IMR-90 (cell line): Measurements from ENCODE around the gene KCNH2. TPM values are rescaled to one million over a fixed set of nuclear protein-coding genes. Genes with fewer than 3 reads are reported as not detected.

Experiments used
- ATAC-seq: fragments of 200-7000 bp; cut with Tn5 transposase; 2 replicates; pipeline ENCODE4 v1.9.1; 2020; ENCODE audit warnings: low read depth, mild to moderate bottlenecking, moderate library complexity
- BruUV-seq: library from RNA; stranded (reverse); fragments of 400-500 nt; replicated peaks from 2 replicates; lab custom pipeline; 2021; lab: Mats Ljungman, UMichigan
- CTCF ChIA-PET: fragments of 300-600 bp; formaldehyde crosslinking; extraction: SDS; loops from one replicate; lab custom pipeline; 2021; ENCODE audit warnings: antibody characterized with exemption; lab: Yijun Ruan, JAX
- POLR2A ChIA-PET: fragments of 300-600 bp; sonication (Branson Sonifier 250); formaldehyde crosslinking; loops from one replicate; lab custom pipeline; 2022; ENCODE audit warnings: antibody characterized with exemption; ENCODE audit not compliant: unreplicated experiment; lab: Charles Lee
- DNase-seq: peaks from one replicate; pipeline ENCODE4 v3.0.0; 2013
- H2AFZ ChIP-seq: replicated peaks from 2 replicates; pipeline ENCODE3; 2013; ENCODE audit warnings: low read length, mild to moderate bottlenecking; ENCODE audit not compliant: poor library complexity
- H2AK5ac ChIP-seq: 2 replicates; pipeline ENCODE4 v1.6.1; 2013; ENCODE audit warnings: low read depth, low read length, inconsistent platforms
- H2AK9ac ChIP-seq: replicated peaks from 2 replicates; pipeline ENCODE3; 2013; ENCODE audit warnings: mild to moderate bottlenecking, low read depth, low read length, moderate library complexity; ENCODE audit not compliant: poor library complexity
- H2BK120ac ChIP-seq: 2 replicates; pipeline ENCODE4 v1.6.1; 2013; ENCODE audit warnings: low read depth, low read length, inconsistent platforms
- H2BK15ac ChIP-seq: 3 replicates; pipeline ENCODE4 v1.6.1; 2013; ENCODE audit warnings: low read depth, low read length, inconsistent platforms
- H2BK20ac ChIP-seq: 2 replicates; pipeline ENCODE4 v1.6.1; 2013; ENCODE audit warnings: low read depth, mild to moderate bottlenecking, inconsistent platforms, low read length, moderate library complexity
- H2BK5ac ChIP-seq: 2 replicates; pipeline ENCODE4 v1.6.1; 2013; ENCODE audit warnings: mild to moderate bottlenecking, low read depth, low read length, inconsistent platforms; ENCODE audit not compliant: poor library complexity, severe bottlenecking
- H3K14ac ChIP-seq: replicated peaks from 2 replicates; pipeline ENCODE4 v1.6.1; 2013; ENCODE audit warnings: low read depth, low read length, inconsistent platforms
- H3K18ac ChIP-seq: 2 replicates; pipeline ENCODE4 v1.6.1; 2013; ENCODE audit warnings: low read depth, low read length, control low read depth
- H3K23ac ChIP-seq: 2 replicates; pipeline ENCODE4 v1.6.1; 2013; ENCODE audit warnings: low read depth, low read length, inconsistent platforms
- H3K27ac ChIP-seq: 2 replicates; pipeline ENCODE4 v1.5.1; 2013; ENCODE audit warnings: mild to moderate bottlenecking, control low read depth, low read length; ENCODE audit not compliant: insufficient read depth
- H3K27me3 ChIP-seq: 2 replicates; pipeline ENCODE4 v1.6.1; 2013; ENCODE audit warnings: low read length; ENCODE audit not compliant: control insufficient read depth, insufficient read depth
- H3K36me3 ChIP-seq: 2 replicates; pipeline ENCODE4 v1.6.1; 2013; ENCODE audit warnings: low read length, mixed read lengths; ENCODE audit not compliant: control insufficient read depth, insufficient read depth
- H3K4ac ChIP-seq: 2 replicates; pipeline ENCODE4 v1.6.1; 2013; ENCODE audit warnings: low read depth, low read length, inconsistent platforms
- H3K4me1 ChIP-seq: 2 replicates; pipeline ENCODE4 v1.6.1; 2013; ENCODE audit warnings: low read length, mixed read lengths; ENCODE audit not compliant: control insufficient read depth, insufficient read depth
- H3K4me2 ChIP-seq: 2 replicates; pipeline ENCODE4 v1.6.1; 2013; ENCODE audit warnings: low read depth, mild to moderate bottlenecking, control low read depth, low read length, moderate library complexity
- H3K4me3 ChIP-seq: 2 replicates; pipeline ENCODE4 v1.5.1; 2013; ENCODE audit warnings: low read depth, mild to moderate bottlenecking, control low read depth, low read length, moderate library complexity; ENCODE audit not compliant: insufficient read depth
- H3K56ac ChIP-seq: 2 replicates; pipeline ENCODE4 v1.6.1; 2013; ENCODE audit warnings: low read length, inconsistent platforms; ENCODE audit not compliant: insufficient read depth; ENCODE audit errors: extremely low read depth
- H3K79me1 ChIP-seq, 2 experiments: 2 replicates each; pipeline ENCODE4 v1.6.1; 2013; ENCODE audit warnings: low read length in 2 of 2, inconsistent platforms in 1 of 2, low read depth in 1 of 2
- H3K9ac ChIP-seq: 2 replicates; pipeline ENCODE4 v1.6.1; 2013; ENCODE audit warnings: low read depth, low read length, control low read depth
- H3K9me1 ChIP-seq: 2 replicates; pipeline ENCODE4 v1.6.1; 2013; ENCODE audit warnings: low read length, inconsistent platforms; ENCODE audit not compliant: insufficient read depth
- H3K9me3 ChIP-seq: 2 replicates; pipeline ENCODE4 v1.6.1; 2013; ENCODE audit warnings: low read length; ENCODE audit not compliant: control insufficient read depth, insufficient read depth
- H4K20me1 ChIP-seq: 2 replicates; pipeline ENCODE4 v1.6.1; 2013; ENCODE audit warnings: low read length, inconsistent platforms; ENCODE audit not compliant: insufficient read depth
- H4K5ac ChIP-seq: 2 replicates; pipeline ENCODE4 v1.6.1; 2013; ENCODE audit warnings: mild to moderate bottlenecking, low read depth, low read length, control low read depth
- H4K8ac ChIP-seq, 2 experiments: 2 replicates each; pipeline ENCODE4 v1.6.1; 2013; ENCODE audit warnings: low read depth in 2 of 2, low read length in 2 of 2, control low read depth in 1 of 2, inconsistent platforms in 1 of 2
- H4K91ac ChIP-seq: 2 replicates; pipeline ENCODE4 v1.6.1; 2013; ENCODE audit warnings: low read depth, low read length, inconsistent platforms; ENCODE audit not compliant: insufficient read depth
- CEBPB ChIP-seq: IDR thresholded peaks from 2 replicates; pipeline ENCODE4 v1.6.1; 2012; ENCODE audit warnings: low read depth, low read length, improper control_type of control experiment
- CHD1 ChIP-seq: IDR thresholded peaks from 2 replicates; pipeline ENCODE4 v1.6.1; 2012; ENCODE audit warnings: low read depth, low read length, improper control_type of control experiment
- CTCF ChIP-seq: conservative IDR thresholded peaks from 2 replicates; pipeline ENCODE4 v1.5.1; 2012; ENCODE audit warnings: mild to moderate bottlenecking, low read depth, low read length, improper control_type of control experiment
- FOS ChIP-seq: fragments of 150-350 bp; IDR thresholded peaks from 2 replicates; pipeline ENCODE4 v1.6.1; 2016; ENCODE audit warnings: low read depth, low read length
- MAFK ChIP-seq: IDR thresholded peaks from 2 replicates; pipeline ENCODE4 v1.6.1; 2012; ENCODE audit warnings: low read depth, low read length, improper control_type of control experiment
- MAZ ChIP-seq: IDR thresholded peaks from 2 replicates; pipeline ENCODE4 v1.6.1; 2012; ENCODE audit warnings: low read depth, mild to moderate bottlenecking, low read length, improper control_type of control experiment, moderate library complexity, borderline replicate concordance
- MXI1 ChIP-seq: IDR thresholded peaks from 2 replicates; pipeline ENCODE4 v1.6.1; 2012; ENCODE audit warnings: low read depth, mild to moderate bottlenecking, low read length, moderate library complexity, borderline replicate concordance
- NFE2L2 ChIP-seq: fragments of 150-350 bp; IDR thresholded peaks from 2 replicates; pipeline ENCODE4 v1.6.1; 2016; ENCODE audit warnings: low read depth, mild to moderate bottlenecking, low read length
- POLR2A ChIP-seq: IDR thresholded peaks from 2 replicates; pipeline ENCODE4 v1.6.1; 2012; ENCODE audit warnings: mild to moderate bottlenecking, low read depth, low read length
- RAD21 ChIP-seq: IDR thresholded peaks from 2 replicates; pipeline ENCODE4 v1.6.1; 2012; ENCODE audit warnings: low read length, improper control_type of control experiment
- RCOR1 ChIP-seq: IDR thresholded peaks from 2 replicates; pipeline ENCODE4 v1.6.1; 2012; ENCODE audit warnings: mild to moderate bottlenecking, low read length, improper control_type of control experiment; ENCODE audit not compliant: insufficient replicate concordance
- RFX5 ChIP-seq: IDR thresholded peaks from 2 replicates; pipeline ENCODE4 v1.8.0; 2012; ENCODE audit warnings: low read depth, mild to moderate bottlenecking, low read length, moderate library complexity
- SMC3 ChIP-seq: fragments of 150-350 bp; IDR thresholded peaks from 2 replicates; pipeline ENCODE4 v1.6.1; 2016; ENCODE audit warnings: low read depth, mild to moderate bottlenecking, antibody characterized with exemption, low read length, moderate library complexity
- USF2 ChIP-seq: fragments of 150-350 bp; IDR thresholded peaks from 2 replicates; pipeline ENCODE4 v1.6.1; 2017; ENCODE audit warnings: mild to moderate bottlenecking, antibody characterized with exemption, low read length, low read depth
- WGBS, 2 experiments: methylation state at CpG; one replicate each; pipeline versions ENCODE4 v1.1.5 to v1.1.7; 2013; ENCODE audit warnings: missing lambda C conversion rate in 2 of 2; ENCODE audit not compliant: insufficient read length in 1 of 2; ENCODE audit errors: extremely low coverage in 2 of 2; 5-methylcytosine and 5-hydroxymethylcytosine counted together
- dilution Hi-C: fragments of 300-500 bp; cut with HindIII; formaldehyde crosslinking; loops from one replicate; pipeline ENCODE4 v1.14.3; 2018; ENCODE audit warnings: low sequenced_read_pairs; ENCODE audit not compliant: unreplicated experiment
- in situ Hi-C: fragments of 300-500 bp; cut with MboI; formaldehyde crosslinking; loops from 3 replicates; pipeline ENCODE4 v1.14.3; 2019; ENCODE audit warnings: low sequenced_read_pairs, inconsistent platforms, mixed read lengths
- intact Hi-C: fragments of 100-400 bp; cut with micrococcal nuclease; formaldehyde crosslinking; loops from 2 replicates; pipeline ENCODE4 v1.10.0; 2022
- polyA plus RNA-seq, 3 experiments: library from polyadenylated mRNA; depleted of rRNA; stranded (reverse); fragments of >200 nt; gene quantifications; 2 replicates each; pipeline ENCODE4 v1.2.3, GENCODE V29; 2012; ENCODE audit warnings: low replicate concordance in 1 of 3
- total RNA-seq: library from RNA; depleted of rRNA; stranded (reverse); fragments of >200 nt; gene quantifications from 2 replicates; pipeline ENCODE4 v1.2.3, GENCODE V29; 2012
- TF ChIP-seq, protein P1 (sequence below): fragments of 150-350 bp; IDR thresholded peaks from 2 replicates; pipeline ENCODE4 v1.6.1; 2016; ENCODE audit warnings: low read depth, mild to moderate bottlenecking, low read length, moderate library complexity, borderline replicate concordance

Gene KCNH2
- total and polyA plus RNA-seq, 2 of the 4 experiments (the other 2 are of a cell fraction): 0.90 to 2.1 TPM

GRCh38 chr7:150994141-150994837 is 16.2 kb upstream of the KCNH2 start:
- peaks cover 7% of the 10 kb centered on the region for H3K27me3 ChIP-seq
- ChIA-PET CTCF (interaction anchor here (0.5 to 2.1 kb wide), 2 partner anchors 32 to 909 kb away, joined by 4 to 7 read pairs; no protein-coding TSS in a partner anchor), POLR2A (no interaction called here)
- no peak overlapping the region for H3K4ac ChIP-seq
- no peaks in the 10 kb centered on the region for H3K36me3 ChIP-seq
- H4K8ac ChIP-seq: no peak overlapping the region
- dilution Hi-C loops: no loop called here
- H3K9ac ChIP-seq: no peak overlapping the region
- H2AFZ ChIP-seq: peak overlapping the region; percentile 29
- H3K4me2 ChIP-seq: no peak overlapping the region
- H4K5ac ChIP-seq: no peak overlapping the region; the same call in 1 of the 2 replicates
- no peak overlapping the region for H3K14ac ChIP-seq
- no peak overlapping the region for H3K27ac ChIP-seq
- intact Hi-C loops: no loop called here
- H3K4me3 ChIP-seq: no peak overlapping the region
- H2AK9ac ChIP-seq: no peak overlapping the region
- ATAC-seq (peak; percentile 56), DNase-seq (no peak)
- H2AK5ac ChIP-seq: no peak overlapping the region
- no peak overlapping the region for H2BK15ac ChIP-seq
- H2BK120ac ChIP-seq: no peak overlapping the region
- no peaks in the 10 kb centered on the region for H4K20me1 ChIP-seq
- no peak overlapping the region for H2BK5ac ChIP-seq
- peaks cover 10% of the 10 kb centered on the region for H3K9me3 ChIP-seq
- no peak overlapping the region for H3K56ac ChIP-seq
- no peaks in the 10 kb centered on the region for H3K9me1 ChIP-seq
- H3K23ac ChIP-seq: no peak overlapping the region
- H3K4me1 ChIP-seq: peaks cover 4% of the 10 kb centered on the region; the same call in 1 of the 2 replicates
- no peaks in the 10 kb centered on the region for H3K79me1 ChIP-seq
- no peak overlapping the region for H3K18ac ChIP-seq
- WGBS, 2 experiments: no CpG with 5 or more reads among the region's 15 CpGs
- no TSS peak for BruUV-seq
- H4K91ac ChIP-seq: no peak overlapping the region
- H2BK20ac ChIP-seq: no peak overlapping the region
- in situ Hi-C loops: loop anchor here (25.0 kb wide), 1 partner anchor 582 kb away; a partner anchor contains a TSS
- TF ChIP-seq RCOR1 (no peak), MXI1 (no peak), POLR2A (no peak), USF2 (no peak), NFE2L2 (no peak), CEBPB (no peak), CHD1 (no peak), RFX5 (no peak), SMC3 (no peak), CTCF (no peak), MAZ (no peak), FOS (no peak), RAD21 (no peak), MAFK (no peak)
- TF ChIP-seq, protein P1, sequence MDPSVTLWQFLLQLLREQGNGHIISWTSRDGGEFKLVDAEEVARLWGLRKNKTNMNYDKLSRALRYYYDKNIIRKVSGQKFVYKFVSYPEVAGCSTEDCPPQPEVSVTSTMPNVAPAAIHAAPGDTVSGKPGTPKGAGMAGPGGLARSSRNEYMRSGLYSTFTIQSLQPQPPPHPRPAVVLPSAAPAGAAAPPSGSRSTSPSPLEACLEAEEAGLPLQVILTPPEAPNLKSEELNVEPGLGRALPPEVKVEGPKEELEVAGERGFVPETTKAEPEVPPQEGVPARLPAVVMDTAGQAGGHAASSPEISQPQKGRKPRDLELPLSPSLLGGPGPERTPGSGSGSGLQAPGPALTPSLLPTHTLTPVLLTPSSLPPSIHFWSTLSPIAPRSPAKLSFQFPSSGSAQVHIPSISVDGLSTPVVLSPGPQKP: no peak
